Activated T-helper 9 cell treated with anti-CD3 and anti-CD28 coated beads, Interleukin-2, amount 50 U/mL, for 16 hours (primary cell): ENCODE data around the gene HIPK4.
A peak's percentile ranks its signal among the peaks of the same experiment; 100 is the strongest.

Experiments
- DNase-seq: peaks from one replicate; pipeline ENCODE4 v3.0.0-alpha.2; 2020; ENCODE audit warnings: low read depth

HIPK4 gene

GRCh38 chr19:40366697-40367561 lies 23.1 kb downstream of the HIPK4 start:
- no peak for DNase-seq

GRCh38 chr19:40365613-40366401 lies 24.2 kb downstream of the HIPK4 start:
- DNase-seq = peak; percentile 27

GRCh38 chr19:40365010-40365409 lies 25.0 kb downstream of the HIPK4 start:
- no peak for DNase-seq

- DNase-seq = no peak
These were observed 26.9 kb downstream of the HIPK4 start for GRCh38 chr19:40363069-40363468.

- DNase-seq = no peak
These were observed 27.8 kb downstream of the HIPK4 start for GRCh38 chr19:40362160-40362559.

- DNase-seq = no peak
These were observed 29.2 kb downstream of the HIPK4 start for GRCh38 chr19:40360708-40361241.

GRCh38 chr19:40360020-40360707 lies 29.8 kb downstream of the HIPK4 start:
- DNase-seq = no peak

- DNase-seq = no peak
These were observed 31.2 kb downstream of the HIPK4 start for GRCh38 chr19:40358773-40359172.

- DNase-seq = no peak
These were observed 32.3 kb downstream of the HIPK4 start for GRCh38 chr19:40357640-40358039.

- DNase-seq = no peak
These were observed 33.0 kb downstream of the HIPK4 start for GRCh38 chr19:40356681-40357595.

GRCh38 chr19:40355975-40356680 lies 33.9 kb downstream of the HIPK4 start:
- DNase-seq = no peak

GRCh38 chr19:40348961-40349507 lies 40.9 kb downstream of the HIPK4 start:
- no peak for DNase-seq

- peak; percentile 98 for DNase-seq
These were observed 41.7 kb downstream of the HIPK4 start, which contains the start of the genes C19orf47 and PLD3 for GRCh38 chr19:40348125-40348913. Gene C19orf47 (minus strand): TSS chr19:40348397. CDS start chr19:40341857, 6,540 bp downstream. Gene PLD3 (plus strand): TSS chr19:40348695. CDS start chr19:40366484, 17,789 bp downstream.

GRCh38 chr19:40344422-40344821 lies 45.6 kb downstream of the HIPK4 start:
- no peak for DNase-seq

GRCh38 chr19:40342644-40343311 lies 47.2 kb downstream of the HIPK4 start:
- no peak for DNase-seq

- no peak for DNase-seq
These were observed 48.1 kb downstream of the HIPK4 start for GRCh38 chr19:40341601-40342482.

- no peak for DNase-seq
These were observed 50.8 kb downstream of the HIPK4 start for GRCh38 chr19:40339018-40339728.
